ENCODE data around the gene RPL32.
"Not testable (repeated sequence)": the region's sequence is repeated elsewhere in the genome, so short reads cannot be mapped to it uniquely, and the experiment has no call there.

Gene RPL32

GRCh38 chr3:12868039-12869034, 27.0 kb upstream of the RPL32 start:
- DNase-seq (ENCODE audit: low read depth): peak; percentile 44

GRCh38 chr3:12866836-12867235, 25.5 kb upstream of the RPL32 start:
- DNase-seq (ENCODE audit: low read depth): no peak

GRCh38 chr3:12865271-12865670, 23.9 kb upstream of the RPL32 start:
- no peak for DNase-seq (ENCODE audit: low read depth)

- DNase-seq (ENCODE audit: low read depth): no peak
Observed at GRCh38 chr3:12862387-12862786, 21.0 kb upstream of the RPL32 start.

- no peak for DNase-seq (ENCODE audit: low read depth)
Observed at GRCh38 chr3:12861611-12862010, 20.2 kb upstream of the RPL32 start.

- DNase-seq (ENCODE audit: low read depth): no peak
Observed at GRCh38 chr3:12859840-12860239, 18.5 kb upstream of the RPL32 start.

- no peak for DNase-seq (ENCODE audit: low read depth)
Observed at GRCh38 chr3:12856626-12857025, 15.3 kb upstream of the RPL32 start.

- DNase-seq (ENCODE audit: low read depth): no peak
Observed at GRCh38 chr3:12854565-12854964, 13.2 kb upstream of the RPL32 start.

- not testable (repeated sequence) for DNase-seq (ENCODE audit: low read depth)
Observed at GRCh38 chr3:12853847-12854246, 12.5 kb upstream of the RPL32 start.

GRCh38 chr3:12852201-12852600, 10.8 kb upstream of the RPL32 start:
- DNase-seq (ENCODE audit: low read depth): no peak

GRCh38 chr3:12845811-12846210, 4.4 kb upstream of the RPL32 start:
- DNase-seq (ENCODE audit: low read depth): no peak

GRCh38 chr3:12842469-12842868, 1.1 kb upstream of the RPL32 start:
- DNase-seq (ENCODE audit: low read depth): no peak

- DNase-seq (ENCODE audit: low read depth): no peak
Observed at GRCh38 chr3:12841970-12842328, 584 bp upstream of the RPL32 start.

GRCh38 chr3:12840591-12841148, 695 bp downstream of the RPL32 start:
- no peak for DNase-seq (ENCODE audit: low read depth)

- DNase-seq (ENCODE audit: low read depth): not testable (repeated sequence)
Observed at GRCh38 chr3:12840148-12840547, 1.2 kb downstream of the RPL32 start.

GRCh38 chr3:12839156-12839946, 2.0 kb downstream of the RPL32 start:
- DNase-seq (ENCODE audit: low read depth): no peak

- no peak for DNase-seq (ENCODE audit: low read depth)
Observed at GRCh38 chr3:12838179-12838965, 3.0 kb downstream of the RPL32 start.

GRCh38 chr3:12837295-12837986, 3.9 kb downstream of the RPL32 start:
- DNase-seq (ENCODE audit: low read depth): no peak

- DNase-seq (ENCODE audit: low read depth): no peak
Observed at GRCh38 chr3:12835052-12835665, 6.2 kb downstream of the RPL32 start.

GRCh38 chr3:12833222-12834161, 7.9 kb downstream of the RPL32 start:
- DNase-seq (ENCODE audit: low read depth): no peak

All from activated T-cell treated with anti-CD3 and anti-CD28 coated beads for 1 hour (primary cell).